Measurements from ENCODE around the gene ACYP2. TPM values are rescaled to one million over a fixed set of nuclear protein-coding genes. Genes with fewer than 3 reads are reported as not detected.

The ACYP2 gene
- total and polyA plus RNA-seq, 2 donors from 2014 or later = 16.7 to 24.5 TPM

DNA sequence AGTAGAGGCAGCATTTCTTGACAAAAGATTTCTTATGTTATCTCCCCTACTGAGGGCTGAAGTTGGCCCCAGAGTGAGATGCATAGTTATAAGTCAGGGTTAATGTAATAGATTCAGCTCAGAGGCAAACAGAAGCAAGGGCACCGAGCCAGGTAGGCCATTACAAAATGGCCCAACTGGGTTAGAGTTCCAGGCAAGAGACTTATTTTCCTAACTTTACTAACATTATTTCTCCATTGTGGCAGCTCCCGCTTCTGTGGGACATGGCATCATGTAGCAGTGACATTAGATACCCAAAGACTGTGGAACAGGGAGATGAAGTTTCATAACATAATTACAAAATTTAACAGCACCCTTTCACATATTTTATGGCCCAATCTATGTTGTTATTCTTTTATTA, 113.5 kb downstream of the ACYP2 start:
- Histone ChIP-seq H3K9ac (ENCODE audit: low read length in 3 of 3) (no peak overlapping the region), H3K4me3 (ENCODE audit: low read length in 3 of 3) (no peak overlapping the region), H3K4me1 (ENCODE audit: control insufficient read depth in 2 of 3, insufficient read depth in 2 of 3, low read depth in 1 of 3, low read length in 3 of 3) (peaks cover 0 to 3% (median 0%) of the 10 kb centered on the region in 3 donors), H3K36me3 (ENCODE audit: control insufficient read depth in 2 of 3, insufficient read depth in 3 of 3, low read length in 3 of 3) (no peaks in the 10 kb centered on the region), H3K9me3 (ENCODE audit: control insufficient read depth in 2 of 3, insufficient read depth in 1 of 3, low read length in 3 of 3) (no peaks in the 10 kb centered on the region), H3K27ac (ENCODE audit: low read depth in 2 of 2, low read length in 2 of 2) (no peak overlapping the region), H3K27me3 (ENCODE audit: control insufficient read depth, insufficient read depth, low read length) (no peaks in the 10 kb centered on the region)
- DNase-seq (peak in 1 of 5 donors; percentile 25), FAIRE-seq (no peak)
- TF ChIP-seq, protein P1, sequence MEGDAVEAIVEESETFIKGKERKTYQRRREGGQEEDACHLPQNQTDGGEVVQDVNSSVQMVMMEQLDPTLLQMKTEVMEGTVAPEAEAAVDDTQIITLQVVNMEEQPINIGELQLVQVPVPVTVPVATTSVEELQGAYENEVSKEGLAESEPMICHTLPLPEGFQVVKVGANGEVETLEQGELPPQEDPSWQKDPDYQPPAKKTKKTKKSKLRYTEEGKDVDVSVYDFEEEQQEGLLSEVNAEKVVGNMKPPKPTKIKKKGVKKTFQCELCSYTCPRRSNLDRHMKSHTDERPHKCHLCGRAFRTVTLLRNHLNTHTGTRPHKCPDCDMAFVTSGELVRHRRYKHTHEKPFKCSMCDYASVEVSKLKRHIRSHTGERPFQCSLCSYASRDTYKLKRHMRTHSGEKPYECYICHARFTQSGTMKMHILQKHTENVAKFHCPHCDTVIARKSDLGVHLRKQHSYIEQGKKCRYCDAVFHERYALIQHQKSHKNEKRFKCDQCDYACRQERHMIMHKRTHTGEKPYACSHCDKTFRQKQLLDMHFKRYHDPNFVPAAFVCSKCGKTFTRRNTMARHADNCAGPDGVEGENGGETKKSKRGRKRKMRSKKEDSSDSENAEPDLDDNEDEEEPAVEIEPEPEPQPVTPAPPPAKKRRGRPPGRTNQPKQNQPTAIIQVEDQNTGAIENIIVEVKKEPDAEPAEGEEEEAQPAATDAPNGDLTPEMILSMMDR (IDR thresholded peaks at IDR 0.05; ENCODE audit: borderline replicate concordance, extremely low read depth, insufficient read depth) = no peak
- intact Hi-C loops (cut with DNase I) = no loop called here

DNA sequence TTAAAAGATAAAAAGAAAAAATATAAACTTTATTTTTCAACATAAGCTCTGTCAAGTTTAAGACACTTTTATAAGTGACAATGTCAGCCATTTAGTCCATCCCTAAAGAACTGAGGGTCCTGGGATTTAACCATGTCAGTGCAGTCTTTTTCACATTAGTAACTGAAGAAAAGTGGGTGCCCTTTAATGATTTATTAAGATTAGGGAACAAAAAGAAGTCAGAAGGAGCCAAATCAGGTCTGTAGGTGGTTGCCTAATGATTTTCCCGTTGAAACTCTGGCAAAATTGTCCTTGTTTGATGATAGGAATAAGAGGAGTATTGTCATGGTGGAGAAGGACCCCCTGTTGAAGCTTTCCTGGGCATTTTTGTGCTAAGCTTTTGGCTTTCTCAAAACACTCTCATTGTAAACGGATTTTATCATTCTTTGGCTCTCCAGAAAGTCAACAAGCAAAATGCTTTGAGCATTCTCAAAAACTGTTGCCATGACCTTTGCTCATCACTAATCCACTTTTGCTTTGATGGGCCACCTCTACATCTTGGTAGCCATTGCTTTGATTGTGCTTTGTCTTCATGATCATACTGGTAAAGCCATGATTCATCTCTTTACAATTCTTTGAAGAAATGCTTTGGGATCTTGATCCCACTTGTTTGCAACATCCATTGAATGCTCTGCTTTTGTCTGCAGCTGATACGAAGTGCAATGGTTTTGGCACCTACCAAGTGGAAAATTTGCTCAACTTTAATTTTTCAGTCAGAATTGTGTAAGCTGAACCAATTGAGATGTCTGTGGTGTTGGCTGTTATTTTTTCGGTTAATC, 118.6 kb downstream of the ACYP2 start:
- Histone ChIP-seq H3K36me3 (ENCODE audit: control insufficient read depth in 2 of 3, insufficient read depth in 3 of 3, low read length in 3 of 3) (no peaks in the 10 kb centered on the region), H3K4me1 (ENCODE audit: control insufficient read depth in 2 of 3, insufficient read depth in 2 of 3, low read depth in 1 of 3, low read length in 3 of 3) (no peaks in the 10 kb centered on the region), H3K9me3 (ENCODE audit: control insufficient read depth in 2 of 3, insufficient read depth in 1 of 3, low read length in 3 of 3) (peaks cover 0 to 3% (median 0%) of the 10 kb centered on the region in 3 donors), H3K27ac (ENCODE audit: low read depth in 2 of 2, low read length in 2 of 2) (no peak overlapping the region), H3K9ac (ENCODE audit: low read length in 3 of 3) (no peak overlapping the region), H3K4me3 (ENCODE audit: low read length in 3 of 3) (no peak overlapping the region), H3K27me3 (ENCODE audit: control insufficient read depth, insufficient read depth, low read length) (no peaks in the 10 kb centered on the region)
- FAIRE-seq (no peak), DNase-seq (no peak)
- intact Hi-C loops (cut with DNase I) = no loop called here
- TF ChIP-seq, protein P1 (IDR thresholded peaks at IDR 0.05; ENCODE audit: borderline replicate concordance, extremely low read depth, insufficient read depth) = no peak

DNA sequence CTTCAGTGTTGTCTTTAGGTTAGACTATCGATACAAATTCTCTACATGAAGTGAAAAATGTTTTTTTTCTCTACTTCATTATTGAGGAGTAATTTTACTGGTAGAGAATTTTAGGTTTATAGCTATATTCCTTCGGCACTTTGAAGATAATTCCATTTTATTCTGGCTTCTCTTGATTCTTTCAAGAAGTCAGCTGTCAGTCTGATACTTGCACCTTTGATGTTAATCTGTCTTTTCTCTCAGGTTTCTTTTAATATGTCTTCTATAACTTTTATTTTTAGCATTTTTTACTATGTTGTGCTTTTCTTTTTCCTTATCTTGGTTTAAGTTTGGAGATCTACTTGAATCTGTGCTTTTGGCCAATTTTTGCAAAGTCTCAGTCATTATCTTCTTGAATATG, 122.0 kb downstream of the ACYP2 start:
- no peak for DNase-seq
- FAIRE-seq = no peak
- intact Hi-C loops (cut with DNase I) = no loop called here
- no peak overlapping the region for H3K27ac ChIP-seq (ENCODE audit: low read depth in 2 of 2, low read length in 2 of 2)
- peaks cover 0 to 3% (median 0%) of the 10 kb centered on the region in 3 donors for H3K9me3 ChIP-seq (ENCODE audit: control insufficient read depth in 2 of 3, insufficient read depth in 1 of 3, low read length in 3 of 3)
- no peak overlapping the region for H3K9ac ChIP-seq (ENCODE audit: low read length in 3 of 3)
- H3K4me1 ChIP-seq (ENCODE audit: control insufficient read depth in 2 of 3, insufficient read depth in 2 of 3, low read depth in 1 of 3, low read length in 3 of 3) = no peaks in the 10 kb centered on the region
- H3K27me3 ChIP-seq (ENCODE audit: control insufficient read depth, insufficient read depth, low read length) = no peaks in the 10 kb centered on the region
- TF ChIP-seq, protein P1 (IDR thresholded peaks at IDR 0.05; ENCODE audit: borderline replicate concordance, extremely low read depth, insufficient read depth) = no peak
- no peak overlapping the region for H3K4me3 ChIP-seq (ENCODE audit: low read length in 3 of 3)
- H3K36me3 ChIP-seq (ENCODE audit: control insufficient read depth in 2 of 3, insufficient read depth in 3 of 3, low read length in 3 of 3) = no peaks in the 10 kb centered on the region
